ENCODE results near the gene EXOG. TPM values are rescaled to one million over a fixed set of nuclear protein-coding genes. Genes with fewer than 3 reads are reported as not detected.

The EXOG gene
- total and polyA plus RNA-seq, 2 of the 13 experiments (the other 11 are each of a cell fraction or from before 2014, with no cell fraction given) = 5.5 to 9.5 TPM

DNA sequence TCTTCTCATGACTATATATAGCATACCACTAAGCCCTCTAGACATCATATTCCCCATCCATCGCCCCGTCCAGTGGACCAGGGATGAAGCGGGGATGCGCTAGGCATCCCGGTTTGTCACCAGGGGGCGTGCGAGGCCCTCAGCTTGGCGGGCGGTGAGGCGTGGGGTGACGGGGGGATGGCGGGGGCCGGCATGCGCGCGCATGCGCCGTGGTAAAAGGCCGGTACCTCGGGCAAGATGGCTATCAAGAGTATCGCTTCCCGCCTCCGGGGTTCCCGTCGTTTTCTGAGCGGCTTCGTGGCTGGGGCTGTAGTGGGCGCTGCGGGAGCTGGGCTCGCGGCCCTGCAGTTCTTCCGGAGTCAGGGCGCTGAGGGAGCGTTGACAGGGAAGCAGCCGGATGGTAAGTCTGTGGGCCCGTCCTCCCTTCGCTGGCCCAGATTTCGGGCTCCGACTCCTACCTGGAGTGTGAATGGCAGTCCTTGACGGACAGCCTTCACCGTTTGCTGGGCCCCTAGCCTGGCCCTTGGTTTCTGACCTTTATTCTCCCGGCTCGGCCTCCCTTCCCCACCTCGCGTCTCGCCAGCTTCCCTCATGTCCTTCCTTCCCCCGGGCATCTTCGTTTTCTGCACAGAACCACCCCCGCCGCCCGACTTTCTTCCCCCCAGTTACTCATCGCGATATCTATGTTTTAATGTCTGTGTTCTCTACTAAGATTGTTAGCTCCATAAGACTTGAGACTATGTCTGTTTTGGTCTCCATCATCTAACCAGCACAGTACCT is at the start of gene EXOG (continued):
- TF ChIP-seq, protein P1, sequence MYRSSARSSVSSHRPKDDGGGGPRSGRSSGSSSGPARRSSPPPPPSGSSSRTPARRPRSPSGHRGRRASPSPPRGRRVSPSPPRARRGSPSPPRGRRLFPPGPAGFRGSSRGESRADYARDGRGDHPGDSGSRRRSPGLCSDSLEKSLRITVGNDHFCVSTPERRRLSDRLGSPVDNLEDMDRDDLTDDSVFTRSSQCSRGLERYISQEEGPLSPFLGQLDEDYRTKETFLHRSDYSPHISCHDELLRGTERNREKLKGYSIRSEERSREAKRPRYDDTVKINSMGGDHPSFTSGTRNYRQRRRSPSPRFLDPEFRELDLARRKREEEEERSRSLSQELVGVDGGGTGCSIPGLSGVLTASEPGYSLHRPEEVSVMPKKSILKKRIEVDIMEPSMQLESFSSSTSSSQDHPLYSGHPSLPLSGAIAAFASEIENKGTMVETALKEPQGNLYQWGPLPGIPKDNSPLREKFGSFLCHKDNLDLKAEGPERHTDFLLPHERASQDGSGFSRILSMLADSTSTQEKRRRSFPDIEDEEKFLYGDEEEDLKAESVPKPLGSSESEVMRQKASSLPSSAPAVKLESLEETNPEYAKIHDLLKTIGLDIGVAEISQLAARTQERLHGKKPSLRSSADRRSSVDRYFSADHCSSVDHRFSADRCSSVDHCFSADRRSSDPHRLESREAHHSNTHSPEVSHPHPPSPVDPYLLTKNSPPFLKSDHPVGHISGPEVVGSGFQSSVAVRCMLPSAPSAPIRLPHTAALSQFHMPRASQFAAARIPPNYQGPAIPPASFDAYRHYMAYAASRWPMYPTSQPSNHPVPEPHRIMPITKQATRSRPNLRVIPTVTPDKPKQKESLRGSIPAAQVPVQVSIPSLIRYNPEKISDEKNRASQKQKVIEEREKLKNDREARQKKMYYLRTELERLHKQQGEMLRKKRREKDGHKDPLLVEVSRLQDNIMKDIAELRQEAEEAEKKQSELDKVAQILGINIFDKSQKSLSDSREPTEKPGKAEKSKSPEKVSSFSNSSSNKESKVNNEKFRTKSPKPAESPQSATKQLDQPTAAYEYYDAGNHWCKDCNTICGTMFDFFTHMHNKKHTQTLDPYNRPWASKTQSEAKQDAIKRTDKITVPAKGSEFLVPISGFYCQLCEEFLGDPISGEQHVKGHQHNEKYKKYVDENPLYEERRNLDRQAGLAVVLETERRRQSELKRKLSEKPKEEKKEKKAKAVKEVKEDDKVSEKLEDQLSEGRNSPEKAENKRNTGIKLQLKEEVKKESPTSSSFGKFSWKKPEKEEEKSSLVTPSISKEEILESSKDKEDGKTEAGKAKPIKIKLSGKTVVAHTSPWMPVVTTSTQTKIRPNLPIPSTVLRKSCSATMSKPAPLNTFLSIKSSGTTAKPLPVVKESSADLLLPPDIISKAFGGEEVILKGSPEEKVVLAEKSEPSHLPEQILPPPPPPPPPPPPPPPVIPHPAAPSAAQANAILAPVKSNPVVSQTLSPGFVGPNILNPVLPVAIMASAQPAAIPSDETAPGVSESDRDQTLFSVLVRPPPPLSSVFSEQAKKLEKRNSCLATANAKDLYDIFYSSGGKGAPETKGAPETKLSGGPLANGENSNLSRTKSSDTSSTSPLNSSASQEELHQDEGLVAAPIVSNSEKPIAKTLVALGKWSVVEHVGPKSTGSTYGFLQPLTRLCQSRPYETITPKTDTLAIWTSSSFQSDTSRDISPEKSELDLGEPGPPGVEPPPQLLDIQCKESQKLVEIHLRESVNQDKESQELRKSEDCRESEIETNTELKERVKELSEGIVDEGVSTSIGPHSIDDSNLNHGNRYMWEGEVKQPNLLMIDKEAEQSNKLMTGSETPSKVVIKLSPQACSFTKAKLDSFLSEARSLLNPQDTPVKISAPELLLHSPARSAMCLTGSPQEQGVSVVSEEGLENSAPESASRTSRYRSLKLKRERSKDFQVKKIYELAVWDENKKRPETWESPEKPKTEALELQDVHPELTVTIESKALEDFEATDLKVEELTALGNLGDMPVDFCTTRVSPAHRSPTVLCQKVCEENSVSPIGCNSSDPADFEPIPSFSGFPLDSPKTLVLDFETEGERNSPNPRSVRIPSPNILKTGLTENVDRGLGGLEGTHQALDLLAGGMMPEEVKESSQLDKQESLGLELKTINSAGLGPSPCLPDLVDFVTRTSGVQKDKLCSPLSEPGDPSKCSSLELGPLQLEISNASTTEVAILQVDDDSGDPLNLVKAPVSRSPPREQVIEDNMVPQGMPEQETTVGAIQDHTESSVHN (CRISPR knock-in tag; IDR thresholded peaks at IDR 0.05) = no peak
- peak; percentile 60; the same call in 1 of the 2 replicates for TF ChIP-seq BRCA1 (CRISPR knock-in tag; IDR thresholded peaks at IDR 0.05)
- TF ChIP-seq ZNF354B (CRISPR knock-in tag; IDR thresholded peaks at IDR 0.05) = no peak
- TF ChIP-seq HNRNPLL (IDR thresholded peaks at IDR 0.05; ENCODE audit: low read depth, low read length, poor library complexity, severe bottlenecking) = peak; percentile 71
- TF ChIP-seq, protein P2, sequence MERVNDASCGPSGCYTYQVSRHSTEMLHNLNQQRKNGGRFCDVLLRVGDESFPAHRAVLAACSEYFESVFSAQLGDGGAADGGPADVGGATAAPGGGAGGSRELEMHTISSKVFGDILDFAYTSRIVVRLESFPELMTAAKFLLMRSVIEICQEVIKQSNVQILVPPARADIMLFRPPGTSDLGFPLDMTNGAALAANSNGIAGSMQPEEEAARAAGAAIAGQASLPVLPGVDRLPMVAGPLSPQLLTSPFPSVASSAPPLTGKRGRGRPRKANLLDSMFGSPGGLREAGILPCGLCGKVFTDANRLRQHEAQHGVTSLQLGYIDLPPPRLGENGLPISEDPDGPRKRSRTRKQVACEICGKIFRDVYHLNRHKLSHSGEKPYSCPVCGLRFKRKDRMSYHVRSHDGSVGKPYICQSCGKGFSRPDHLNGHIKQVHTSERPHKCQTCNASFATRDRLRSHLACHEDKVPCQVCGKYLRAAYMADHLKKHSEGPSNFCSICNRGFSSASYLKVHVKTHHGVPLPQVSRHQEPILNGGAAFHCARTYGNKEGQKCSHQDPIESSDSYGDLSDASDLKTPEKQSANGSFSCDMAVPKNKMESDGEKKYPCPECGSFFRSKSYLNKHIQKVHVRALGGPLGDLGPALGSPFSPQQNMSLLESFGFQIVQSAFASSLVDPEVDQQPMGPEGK (CRISPR knock-in tag; IDR thresholded peaks at IDR 0.05) = peak; percentile 89
- TF ChIP-seq SRY (CRISPR knock-in tag; IDR thresholded peaks at IDR 0.05) = peak; percentile 91
- TF ChIP-seq KMT2A (CRISPR knock-in tag; IDR thresholded peaks at IDR 0.05) = peak; percentile 90
- TF ChIP-seq, protein P3, sequence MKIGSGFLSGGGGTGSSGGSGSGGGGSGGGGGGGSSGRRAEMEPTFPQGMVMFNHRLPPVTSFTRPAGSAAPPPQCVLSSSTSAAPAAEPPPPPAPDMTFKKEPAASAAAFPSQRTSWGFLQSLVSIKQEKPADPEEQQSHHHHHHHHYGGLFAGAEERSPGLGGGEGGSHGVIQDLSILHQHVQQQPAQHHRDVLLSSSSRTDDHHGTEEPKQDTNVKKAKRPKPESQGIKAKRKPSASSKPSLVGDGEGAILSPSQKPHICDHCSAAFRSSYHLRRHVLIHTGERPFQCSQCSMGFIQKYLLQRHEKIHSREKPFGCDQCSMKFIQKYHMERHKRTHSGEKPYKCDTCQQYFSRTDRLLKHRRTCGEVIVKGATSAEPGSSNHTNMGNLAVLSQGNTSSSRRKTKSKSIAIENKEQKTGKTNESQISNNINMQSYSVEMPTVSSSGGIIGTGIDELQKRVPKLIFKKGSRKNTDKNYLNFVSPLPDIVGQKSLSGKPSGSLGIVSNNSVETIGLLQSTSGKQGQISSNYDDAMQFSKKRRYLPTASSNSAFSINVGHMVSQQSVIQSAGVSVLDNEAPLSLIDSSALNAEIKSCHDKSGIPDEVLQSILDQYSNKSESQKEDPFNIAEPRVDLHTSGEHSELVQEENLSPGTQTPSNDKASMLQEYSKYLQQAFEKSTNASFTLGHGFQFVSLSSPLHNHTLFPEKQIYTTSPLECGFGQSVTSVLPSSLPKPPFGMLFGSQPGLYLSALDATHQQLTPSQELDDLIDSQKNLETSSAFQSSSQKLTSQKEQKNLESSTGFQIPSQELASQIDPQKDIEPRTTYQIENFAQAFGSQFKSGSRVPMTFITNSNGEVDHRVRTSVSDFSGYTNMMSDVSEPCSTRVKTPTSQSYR (CRISPR knock-in tag; IDR thresholded peaks at IDR 0.05; ENCODE audit: borderline replicate concordance) = no peak
- TF ChIP-seq AGO2 (optimal IDR thresholded peaks at IDR 0.05; ENCODE audit: low read depth, low read length) = peak; percentile 67
- TF ChIP-seq, protein P4, sequence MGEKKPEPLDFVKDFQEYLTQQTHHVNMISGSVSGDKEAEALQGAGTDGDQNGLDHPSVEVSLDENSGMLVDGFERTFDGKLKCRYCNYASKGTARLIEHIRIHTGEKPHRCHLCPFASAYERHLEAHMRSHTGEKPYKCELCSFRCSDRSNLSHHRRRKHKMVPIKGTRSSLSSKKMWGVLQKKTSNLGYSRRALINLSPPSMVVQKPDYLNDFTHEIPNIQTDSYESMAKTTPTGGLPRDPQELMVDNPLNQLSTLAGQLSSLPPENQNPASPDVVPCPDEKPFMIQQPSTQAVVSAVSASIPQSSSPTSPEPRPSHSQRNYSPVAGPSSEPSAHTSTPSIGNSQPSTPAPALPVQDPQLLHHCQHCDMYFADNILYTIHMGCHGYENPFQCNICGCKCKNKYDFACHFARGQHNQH (CRISPR knock-in tag; IDR thresholded peaks at IDR 0.05) = peak; percentile 88
- TF ChIP-seq ATF7-NPFF (CRISPR knock-in tag; IDR thresholded peaks at IDR 0.05; ENCODE audit: low read depth) = peak; percentile 85
- peak; percentile 46; the same call in 1 of the 2 replicates for TF ChIP-seq SALL2 (CRISPR knock-in tag; IDR thresholded peaks at IDR 0.05)
- TF ChIP-seq ZNF264 (CRISPR knock-in tag; IDR thresholded peaks at IDR 0.05) = no peak
- peak; percentile 88; the same call in 1 of the 2 replicates for TF ChIP-seq NFKB2 (CRISPR knock-in tag; IDR thresholded peaks at IDR 0.05; ENCODE audit: borderline replicate concordance)
